SU-DHL-6 (cell line): Measurements from ENCODE around the gene CCDC85B.

Experiments
- H2AFZ ChIP-seq: fragments of 200-600 bp; sonication (generic); 2 replicates; pipeline ENCODE4 v1.6.1; 2014; ENCODE audit warnings: low read depth, mild to moderate bottlenecking, moderate library complexity, mixed read lengths, antibody characterized with exemption, low read length; ENCODE audit not compliant: severe bottlenecking
- H3F3A ChIP-seq: fragments of 200-600 bp; shearing (Covaris generic); 2 replicates; pipeline ENCODE4 v1.6.0; 2016; ENCODE audit warnings: antibody characterized with exemption, mild to moderate bottlenecking; ENCODE audit not compliant: insufficient read depth
- H3K27ac ChIP-seq: fragments of 200-600 bp; sonication (generic); 2 replicates; pipeline ENCODE4 v1.5.1; 2016; ENCODE audit warnings: low read depth, mild to moderate bottlenecking, low read length, moderate library complexity, mixed read lengths
- H3K27me3 ChIP-seq: fragments of 200-600 bp; sonication (generic), shearing (Covaris generic); 2 replicates; pipeline ENCODE4 v1.6.0; 2014; ENCODE audit warnings: mild to moderate bottlenecking, low read length
- H3K36me3 ChIP-seq: fragments of 200-600 bp; sonication (generic); 2 replicates; pipeline ENCODE4 v1.6.1; 2014; ENCODE audit warnings: mild to moderate bottlenecking, low read length, mixed read lengths
- H3K4me2 ChIP-seq: fragments of 300-600, 200-600 bp; shearing (Covaris generic), sonication (generic); 2 replicates; pipeline ENCODE4 v1.6.0; 2014; ENCODE audit warnings: low read length, low read depth, mild to moderate bottlenecking; ENCODE audit not compliant: poor library complexity, severe bottlenecking
- H3K4me3 ChIP-seq: fragments of 200-600 bp; sonication (generic); 2 replicates; pipeline ENCODE4 v1.5.1; 2014; ENCODE audit warnings: antibody characterized with exemption, low read length, mild to moderate bottlenecking, mixed read lengths; ENCODE audit not compliant: insufficient read depth, poor library complexity, severe bottlenecking
- H3K79me2 ChIP-seq: fragments of 200-600 bp; sonication (generic); 2 replicates; pipeline ENCODE4 v1.6.1; 2014; ENCODE audit warnings: mild to moderate bottlenecking, low read length, moderate library complexity; ENCODE audit not compliant: insufficient read depth
- H3K9ac ChIP-seq: fragments of 200-600 bp; sonication (generic); 2 replicates; pipeline ENCODE4 v1.7.0; 2014; ENCODE audit warnings: mild to moderate bottlenecking, low read length
- H3K9me2 ChIP-seq: fragments of 200-600 bp; sonication (generic); replicated peaks from 2 replicates; pipeline ENCODE4 v1.6.1; 2014; ENCODE audit warnings: low read length; ENCODE audit not compliant: insufficient read depth
- H3K9me3 ChIP-seq: fragments of 200-600 bp; sonication (generic); 2 replicates; pipeline ENCODE4 v1.6.1; 2014; ENCODE audit warnings: low read length, mixed read lengths; ENCODE audit not compliant: insufficient read depth
- H4K20me1 ChIP-seq: fragments of 200-600 bp; sonication (generic); 2 replicates; pipeline ENCODE4 v1.6.1; 2014; ENCODE audit warnings: low read depth, mild to moderate bottlenecking, antibody characterized with exemption, low read length, moderate library complexity, mixed read lengths
- EZH2phosphoT487 ChIP-seq: fragments of 200-600 bp; sonication (generic), shearing (Covaris generic); conservative IDR thresholded peaks from 2 replicates; pipeline ENCODE4 v1.6.1; 2018; ENCODE audit warnings: mild to moderate bottlenecking, antibody characterized with exemption, low read length, moderate library complexity, mixed read lengths
- TF ChIP-seq, protein P1 (sequence below): fragments of 200-600 bp; sonication (generic); IDR thresholded peaks from one replicate; pipeline ENCODE4 v1.5.1; 2017; ENCODE audit warnings: antibody characterized with exemption, mild to moderate bottlenecking, low read length, moderate library complexity; ENCODE audit not compliant: insufficient read depth, poor library complexity, severe bottlenecking

The CCDC85B gene

GRCh38 chr11:65864706-65865471 is 25.6 kb upstream of the CCDC85B start:
- Histone ChIP-seq H3K4me3 (no peak overlapping the region), H3K9ac (no peak overlapping the region), H4K20me1 (no peaks in the 10 kb centered on the region), H3K4me2 (no peak overlapping the region), H3K9me3 (no peaks in the 10 kb centered on the region), H3K79me2 (peaks cover 17% of the 10 kb centered on the region), H3K27ac (no peak overlapping the region), H3K36me3 (no peaks in the 10 kb centered on the region), H2AFZ (no peak overlapping the region), H3K9me2 (no peaks in the 10 kb centered on the region), H3K27me3 (no peaks in the 10 kb centered on the region), H3F3A (no peaks in the 10 kb centered on the region)
- TF ChIP-seq EZH2phosphoT487: no peak
- TF ChIP-seq, protein P1, sequence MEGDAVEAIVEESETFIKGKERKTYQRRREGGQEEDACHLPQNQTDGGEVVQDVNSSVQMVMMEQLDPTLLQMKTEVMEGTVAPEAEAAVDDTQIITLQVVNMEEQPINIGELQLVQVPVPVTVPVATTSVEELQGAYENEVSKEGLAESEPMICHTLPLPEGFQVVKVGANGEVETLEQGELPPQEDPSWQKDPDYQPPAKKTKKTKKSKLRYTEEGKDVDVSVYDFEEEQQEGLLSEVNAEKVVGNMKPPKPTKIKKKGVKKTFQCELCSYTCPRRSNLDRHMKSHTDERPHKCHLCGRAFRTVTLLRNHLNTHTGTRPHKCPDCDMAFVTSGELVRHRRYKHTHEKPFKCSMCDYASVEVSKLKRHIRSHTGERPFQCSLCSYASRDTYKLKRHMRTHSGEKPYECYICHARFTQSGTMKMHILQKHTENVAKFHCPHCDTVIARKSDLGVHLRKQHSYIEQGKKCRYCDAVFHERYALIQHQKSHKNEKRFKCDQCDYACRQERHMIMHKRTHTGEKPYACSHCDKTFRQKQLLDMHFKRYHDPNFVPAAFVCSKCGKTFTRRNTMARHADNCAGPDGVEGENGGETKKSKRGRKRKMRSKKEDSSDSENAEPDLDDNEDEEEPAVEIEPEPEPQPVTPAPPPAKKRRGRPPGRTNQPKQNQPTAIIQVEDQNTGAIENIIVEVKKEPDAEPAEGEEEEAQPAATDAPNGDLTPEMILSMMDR: no peak

- H2AFZ ChIP-seq: no peak overlapping the region
- no peak overlapping the region for H3K9ac ChIP-seq
- H3K27ac ChIP-seq: no peak overlapping the region
- no peaks in the 10 kb centered on the region for H3F3A ChIP-seq
- H3K4me3 ChIP-seq: no peak overlapping the region
- no peaks in the 10 kb centered on the region for H4K20me1 ChIP-seq
- no peaks in the 10 kb centered on the region for H3K27me3 ChIP-seq
- no peaks in the 10 kb centered on the region for H3K36me3 ChIP-seq
- TF ChIP-seq, protein P1: no peak
- no peak for TF ChIP-seq EZH2phosphoT487
- peaks cover 17% of the 10 kb centered on the region for H3K79me2 ChIP-seq
- no peak overlapping the region for H3K4me2 ChIP-seq
- no peaks in the 10 kb centered on the region for H3K9me2 ChIP-seq
- H3K9me3 ChIP-seq: no peaks in the 10 kb centered on the region
These were observed 24.8 kb upstream of the CCDC85B start for GRCh38 chr11:65865550-65866172.

GRCh38 chr11:65866509-65867283 is 23.8 kb upstream of the CCDC85B start:
- Histone ChIP-seq H3K27me3 (no peaks in the 10 kb centered on the region), H3K9me2 (no peaks in the 10 kb centered on the region), H3K9me3 (no peaks in the 10 kb centered on the region), H3F3A (no peaks in the 10 kb centered on the region), H3K27ac (no peak overlapping the region), H2AFZ (no peak overlapping the region), H3K36me3 (no peaks in the 10 kb centered on the region), H3K4me2 (no peak overlapping the region), H3K9ac (no peak overlapping the region), H3K79me2 (peaks cover 6% of the 10 kb centered on the region), H4K20me1 (no peaks in the 10 kb centered on the region), H3K4me3 (no peak overlapping the region)
- TF ChIP-seq, protein P1: no peak
- TF ChIP-seq EZH2phosphoT487: no peak
